Fibroblast of the aortic adventitia (primary cell): Measurements from ENCODE around the gene ZC3H14. TPM values are rescaled to one million over a fixed set of nuclear protein-coding genes. Genes with fewer than 3 reads are reported as not detected.

Source experiments
- DNase-seq: peaks from one replicate; pipeline ENCODE4 v3.0.0-alpha.2; 2010; ENCODE audit warnings: low read depth
- H3K4me3 ChIP-seq: 2 replicates; pipeline ENCODE4 v1.5.1; 2011; ENCODE audit warnings: low read depth, mild to moderate bottlenecking, control low read depth, low read length, moderate library complexity
- CTCF ChIP-seq: IDR thresholded peaks from 2 replicates; pipeline ENCODE4 v1.5.1; 2011; ENCODE audit warnings: mild to moderate bottlenecking, low read length, control low read depth, inconsistent platforms; ENCODE audit not compliant: insufficient read depth
- total RNA-seq: library from RNA; depleted of rRNA; stranded (reverse); fragments of >200 nt; gene quantifications from 2 replicates; pipeline ENCODE4 v1.2.3, GENCODE V29; 2012; ENCODE audit warnings: low replicate concordance

Gene ZC3H14
- total RNA-seq, 1 donor: 78.3 TPM

- no peak for DNase-seq
- no peak for TF ChIP-seq CTCF
- no peak overlapping the region for H3K4me3 ChIP-seq
Measured at GRCh38 chr14:88545256-88545655, 17.6 kb upstream of the ZC3H14 start.

GRCh38 chr14:88546621-88547385 is 16.0 kb upstream of the ZC3H14 start:
- DNase-seq: no peak
- no peak overlapping the region for H3K4me3 ChIP-seq
- no peak for TF ChIP-seq CTCF

GRCh38 chr14:88547386-88547780 is 15.5 kb upstream of the ZC3H14 start:
- DNase-seq: no peak
- no peak for TF ChIP-seq CTCF
- H3K4me3 ChIP-seq: no peak overlapping the region

- no peak overlapping the region for H3K4me3 ChIP-seq
- TF ChIP-seq CTCF: no peak
- DNase-seq: no peak
Measured at GRCh38 chr14:88550078-88550477, 12.8 kb upstream of the ZC3H14 start.

GRCh38 chr14:88551094-88551870 is 11.6 kb upstream of the ZC3H14 start:
- peak; percentile 42 for TF ChIP-seq CTCF
- peak overlapping the region; percentile 84 for H3K4me3 ChIP-seq
- DNase-seq: peak; percentile 89

GRCh38 chr14:88551980-88552431 is 10.8 kb upstream of the ZC3H14 start:
- peak overlapping the region; percentile 84 for H3K4me3 ChIP-seq
- DNase-seq: peak; percentile 34
- no peak for TF ChIP-seq CTCF
